OCI-LY7 (cell line): Measurements from ENCODE around the gene LRRC75A. TPM values are rescaled to one million over a fixed set of nuclear protein-coding genes. Genes with fewer than 3 reads are reported as not detected.

Experiments used
- BruUV-seq: library from RNA; stranded (reverse); fragments of 400-500 nt; replicated peaks from 2 replicates; lab custom pipeline; 2021; lab: Mats Ljungman, UMichigan
- CTCF ChIA-PET: fragments of 300-600 bp; sonication (Branson Sonifier 250); formaldehyde crosslinking; loops from one replicate; lab custom pipeline; 2022; ENCODE audit warnings: antibody characterized with exemption; ENCODE audit not compliant: unreplicated experiment; lab: Charles Lee
- POLR2A ChIA-PET: fragments of 300-600 bp; sonication (Branson Sonifier 250); formaldehyde crosslinking; loops from one replicate; lab custom pipeline; 2022; ENCODE audit warnings: antibody characterized with exemption; lab: Charles Lee
- DNase-seq: peaks from one replicate; pipeline ENCODE4 v3.0.0-alpha.2; 2015; ENCODE audit warnings: low spot score
- H2AFZ ChIP-seq: fragments of 200-600 bp; sonication (generic), shearing (Covaris generic); 2 replicates; pipeline ENCODE4 v1.6.1; 2014; ENCODE audit warnings: mild to moderate bottlenecking, antibody characterized with exemption, low read length, moderate library complexity
- H3K27ac ChIP-seq: fragments of 200-600 bp; sonication (generic); 2 replicates; pipeline ENCODE4 v1.5.1; 2014; ENCODE audit warnings: mixed run types, low read depth, mild to moderate bottlenecking, moderate library complexity, low read length, inconsistent platforms; ENCODE audit not compliant: poor library complexity, severe bottlenecking
- H3K36me3 ChIP-seq: fragments of 200-600 bp; sonication (generic); 2 replicates; pipeline ENCODE4 v1.6.1; 2014; ENCODE audit warnings: mild to moderate bottlenecking, antibody characterized with exemption, low read length, moderate library complexity, mixed read lengths; ENCODE audit not compliant: insufficient read depth
- H3K4me1 ChIP-seq: fragments of 200-600 bp; sonication (generic); 2 replicates; pipeline ENCODE4 v1.5.1; 2014; ENCODE audit warnings: mild to moderate bottlenecking, low read length; ENCODE audit not compliant: insufficient read depth, poor library complexity, severe bottlenecking
- H3K4me2 ChIP-seq: fragments of 200-600 bp; sonication (generic); 2 replicates; pipeline ENCODE4 v1.6.1; 2014; ENCODE audit warnings: mild to moderate bottlenecking, low read length
- H3K4me3 ChIP-seq: fragments of 200-600 bp; sonication (generic); 2 replicates; pipeline ENCODE4 v1.5.1; 2014; ENCODE audit warnings: mild to moderate bottlenecking, low read depth, low read length; ENCODE audit not compliant: poor library complexity, severe bottlenecking
- H3K79me2 ChIP-seq: fragments of 200-600 bp; sonication (generic); 2 replicates; pipeline ENCODE4 v1.6.1; 2016; ENCODE audit warnings: low read depth, mild to moderate bottlenecking, low read length, moderate library complexity, mixed read lengths; ENCODE audit not compliant: insufficient read depth
- H3K9me2 ChIP-seq: fragments of 200-600 bp; sonication (generic); 2 replicates; pipeline ENCODE4 v1.6.1; 2016; ENCODE audit warnings: mild to moderate bottlenecking, low read length, mixed read lengths; ENCODE audit not compliant: insufficient read depth
- H3K9me3 ChIP-seq: fragments of 200-600 bp; sonication (generic); 2 replicates; pipeline ENCODE4 v1.6.1; 2014; ENCODE audit warnings: mild to moderate bottlenecking, mixed run types, low read length, mixed read lengths
- H4K20me1 ChIP-seq: fragments of 200-600 bp; sonication (generic); 2 replicates; pipeline ENCODE4 v1.6.1; 2014; ENCODE audit warnings: mild to moderate bottlenecking, antibody characterized with exemption, low read length, moderate library complexity, mixed read lengths; ENCODE audit not compliant: insufficient read depth
- EZH2phosphoT487 ChIP-seq: fragments of 200-600 bp; sonication (generic); IDR thresholded peaks from 2 replicates; pipeline ENCODE4 v1.6.1; 2018; ENCODE audit warnings: low read depth, borderline replicate concordance, mild to moderate bottlenecking, mixed run types, antibody characterized with exemption, low read length, moderate library complexity, mixed read lengths
- intact Hi-C: fragments of 100-400 bp; cut with micrococcal nuclease; formaldehyde crosslinking; loops from one replicate; pipeline ENCODE4 v1.10.0; 2022; ENCODE audit not compliant: unreplicated experiment
- total RNA-seq, 2 experiments: library from RNA; depleted of rRNA in 1 of 2; stranded (reverse); fragments of >200 nt in 1 of 2; shearing (Covaris generic) in 1 of 2; gene quantifications; 2 replicates each; pipeline ENCODE4 v1.2.3, GENCODE V29; 2014 to 2022
- TF ChIP-seq, protein P1 (sequence below): fragments of 200-600 bp; sonication (generic); conservative IDR thresholded peaks from 2 replicates; pipeline ENCODE4 v1.5.1; 2014; ENCODE audit warnings: mild to moderate bottlenecking, antibody characterized with exemption, low read length, moderate library complexity, mixed read lengths

Gene LRRC75A
- total RNA-seq, 2 experiments from 2014 or later: not detected

DNA sequence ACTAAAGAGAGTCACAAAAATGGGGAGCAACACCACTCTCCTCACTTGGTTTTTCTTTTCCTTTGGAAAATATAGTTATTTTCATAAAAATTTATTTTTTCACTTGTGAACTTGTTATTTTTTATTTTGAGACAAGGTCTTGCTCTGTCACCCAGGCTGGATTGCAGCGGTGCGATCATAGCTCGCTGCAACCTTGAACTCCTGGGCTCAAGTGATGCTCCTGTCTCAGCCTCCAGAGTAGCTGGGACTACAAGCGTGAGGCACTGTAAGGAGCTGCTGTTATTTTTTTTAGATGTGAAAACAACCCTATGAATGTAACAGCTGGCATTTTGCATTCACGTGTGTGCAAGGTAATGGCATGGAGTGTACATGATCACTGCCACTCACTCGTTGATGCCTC is 24.9 kb downstream of the LRRC75A start:
- no peaks in the 10 kb centered on the region for H3K79me2 ChIP-seq
- H3K9me3 ChIP-seq: no peaks in the 10 kb centered on the region
- ChIA-PET POLR2A (no interaction called here), CTCF (interaction anchor here (0.6 kb wide), 1 partner anchor 758 kb away, joined by 3 read pairs; no protein-coding TSS in a partner anchor)
- no peak for DNase-seq
- TF ChIP-seq, protein P1, sequence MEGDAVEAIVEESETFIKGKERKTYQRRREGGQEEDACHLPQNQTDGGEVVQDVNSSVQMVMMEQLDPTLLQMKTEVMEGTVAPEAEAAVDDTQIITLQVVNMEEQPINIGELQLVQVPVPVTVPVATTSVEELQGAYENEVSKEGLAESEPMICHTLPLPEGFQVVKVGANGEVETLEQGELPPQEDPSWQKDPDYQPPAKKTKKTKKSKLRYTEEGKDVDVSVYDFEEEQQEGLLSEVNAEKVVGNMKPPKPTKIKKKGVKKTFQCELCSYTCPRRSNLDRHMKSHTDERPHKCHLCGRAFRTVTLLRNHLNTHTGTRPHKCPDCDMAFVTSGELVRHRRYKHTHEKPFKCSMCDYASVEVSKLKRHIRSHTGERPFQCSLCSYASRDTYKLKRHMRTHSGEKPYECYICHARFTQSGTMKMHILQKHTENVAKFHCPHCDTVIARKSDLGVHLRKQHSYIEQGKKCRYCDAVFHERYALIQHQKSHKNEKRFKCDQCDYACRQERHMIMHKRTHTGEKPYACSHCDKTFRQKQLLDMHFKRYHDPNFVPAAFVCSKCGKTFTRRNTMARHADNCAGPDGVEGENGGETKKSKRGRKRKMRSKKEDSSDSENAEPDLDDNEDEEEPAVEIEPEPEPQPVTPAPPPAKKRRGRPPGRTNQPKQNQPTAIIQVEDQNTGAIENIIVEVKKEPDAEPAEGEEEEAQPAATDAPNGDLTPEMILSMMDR: no peak
- H2AFZ ChIP-seq: no peak overlapping the region
- no TSS peak for BruUV-seq
- no peaks in the 10 kb centered on the region for H3K9me2 ChIP-seq
- no peak overlapping the region for H3K27ac ChIP-seq
- H4K20me1 ChIP-seq: no peaks in the 10 kb centered on the region; the same call in 1 of the 2 replicates
- H3K4me3 ChIP-seq: no peak overlapping the region
- intact Hi-C loops: no loop called here
- no peak overlapping the region for H3K4me2 ChIP-seq
- no peaks in the 10 kb centered on the region for H3K4me1 ChIP-seq
- peaks cover 3% of the 10 kb centered on the region; the same call in 1 of the 2 replicates for H3K36me3 ChIP-seq

DNA sequence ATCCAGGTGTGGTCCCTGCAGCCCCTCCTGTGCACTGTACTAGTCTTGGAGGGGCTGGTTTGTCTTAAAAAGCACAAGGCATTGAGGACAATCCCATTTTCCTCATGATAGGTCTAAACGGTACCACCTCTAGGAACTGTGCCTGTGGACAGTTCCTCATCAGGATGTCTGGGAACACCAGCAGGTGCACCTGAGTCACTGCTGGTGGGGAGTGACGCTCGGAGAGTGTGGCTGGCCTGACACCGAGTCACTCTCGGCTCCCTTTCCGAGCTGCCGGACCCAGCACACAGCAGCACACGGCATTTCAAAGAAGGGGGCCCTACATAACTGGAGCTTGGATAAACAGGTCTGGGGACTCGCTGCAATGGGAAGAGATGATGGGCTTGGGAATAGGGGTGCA is 25.6 kb downstream of the LRRC75A start:
- CTCF ChIA-PET: interaction anchor here (0.6 kb wide), 1 partner anchor 758 kb away, joined by 3 read pairs; no protein-coding TSS in a partner anchor
- no peaks in the 10 kb centered on the region; the same call in 1 of the 2 replicates for H4K20me1 ChIP-seq
- H3K4me1 ChIP-seq: no peaks in the 10 kb centered on the region
- no peaks in the 10 kb centered on the region for H3K9me2 ChIP-seq
- no peak overlapping the region for H3K4me2 ChIP-seq
- H2AFZ ChIP-seq: no peak overlapping the region
- peaks cover 3% of the 10 kb centered on the region; the same call in 1 of the 2 replicates for H3K36me3 ChIP-seq
- no TSS peak for BruUV-seq
- no peaks in the 10 kb centered on the region for H3K9me3 ChIP-seq
- H3K79me2 ChIP-seq: no peaks in the 10 kb centered on the region
- no peak overlapping the region for H3K4me3 ChIP-seq
- POLR2A ChIA-PET: no interaction called here
- H3K27ac ChIP-seq: no peak overlapping the region
- TF ChIP-seq EZH2phosphoT487: no peak
- TF ChIP-seq, protein P1: no peak
- no peak for DNase-seq
- intact Hi-C loops: no loop called here

DNA sequence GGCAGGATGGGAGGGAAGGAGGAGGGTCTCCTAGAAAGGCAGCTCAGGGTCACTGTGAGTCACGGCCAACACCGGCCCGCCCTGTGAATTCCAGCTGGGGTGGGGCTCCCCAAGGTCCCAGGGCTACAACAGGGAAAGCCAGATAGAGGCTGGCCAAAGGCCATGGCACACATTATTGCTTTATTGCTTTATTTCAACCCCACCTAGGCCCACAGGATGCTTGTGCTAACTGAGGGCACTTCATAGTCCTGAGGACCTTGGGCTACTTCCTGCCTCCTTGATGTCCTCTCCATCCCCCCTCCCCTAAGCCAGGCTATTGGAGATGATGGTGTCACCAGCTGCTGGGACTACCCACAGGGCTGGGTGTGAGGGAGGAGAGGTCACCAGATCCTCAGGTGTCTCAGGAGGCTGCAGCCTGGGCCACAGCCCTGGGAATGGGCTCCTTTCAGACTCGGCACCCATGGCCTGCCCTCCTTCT is 26.1 kb downstream of the LRRC75A start:
- H2AFZ ChIP-seq: no peak overlapping the region
- no TSS peak for BruUV-seq
- no peaks in the 10 kb centered on the region for H3K9me3 ChIP-seq
- DNase-seq: no peak
- H3K27ac ChIP-seq: no peak overlapping the region
- H4K20me1 ChIP-seq: no peaks in the 10 kb centered on the region; the same call in 1 of the 2 replicates
- H3K4me1 ChIP-seq: no peaks in the 10 kb centered on the region
- POLR2A ChIA-PET: no interaction called here
- CTCF ChIA-PET: no interaction called here
- H3K4me2 ChIP-seq: no peak overlapping the region
- H3K79me2 ChIP-seq: no peaks in the 10 kb centered on the region
- no peak for TF ChIP-seq EZH2phosphoT487
- TF ChIP-seq, protein P1: no peak
- intact Hi-C loops: no loop called here
- no peaks in the 10 kb centered on the region for H3K9me2 ChIP-seq
- no peak overlapping the region for H3K4me3 ChIP-seq
- H3K36me3 ChIP-seq: peaks cover 3% of the 10 kb centered on the region; the same call in 1 of the 2 replicates
